Dermis lymphatic vessel endothelial cell (primary cell): ENCODE measurements around the gene TPT1. TPM values are rescaled to one million over a fixed set of nuclear protein-coding genes. Genes with fewer than 3 reads are reported as not detected.

Experiments
- total RNA-seq: library from RNA; depleted of rRNA; stranded (reverse); fragments of >200 nt; gene quantifications from 2 replicates; pipeline ENCODE4 v1.2.1, GENCODE V29; 2014

Gene TPT1
- 3,482 and 3,771 TPM in 2 replicates for total RNA-seq

GRCh38 chr13:45341034-45341798, at the start of gene TPT1:
Gene TPT1 (minus strand): TSS chr13:45341183. CDS start chr13:45341069, 114 bp downstream.

Other genes starting within 250 kb of the TPT1 start
- gene GTF2F2, start 220.7 kb downstream of the TPT1 start, total RNA-seq = 13.9 and 20.9 TPM in 2 replicates
- not detected in 2 replicates for gene KCTD4, start 140.1 kb downstream of the TPT1 start, total RNA-seq
- 7.2 and 10.3 TPM in 2 replicates for gene SLC25A30, start 77.2 kb upstream of the TPT1 start, total RNA-seq
- gene COG3, start 123.8 kb upstream of the TPT1 start, total RNA-seq = 26.8 and 30.1 TPM in 2 replicates